Cardiac fibroblast (primary cell): ENCODE results near the gene ARHGEF17.

Experiments
- DNase-seq, 2 donors: peaks; one replicate each; pipeline versions ENCODE4 v3.0.0 to v3.0.0-alpha.2; 2010; ENCODE audit warnings: low read depth in 2 of 2
- H3K4me3 ChIP-seq, 2 donors: replicated peaks in 1 of 2; 1 replicate in 1 of 2; 2 replicates in 1 of 2; pipeline ENCODE4 v1.5.1; 2011; ENCODE audit warnings: low read depth in 2 of 2, low read length in 2 of 2, mild to moderate bottlenecking in 2 of 2, moderate library complexity in 1 of 2
- CTCF ChIP-seq: IDR thresholded peaks from one replicate; pipeline ENCODE4 v1.5.1; 2011; ENCODE audit warnings: low read depth, mild to moderate bottlenecking, low read length, inconsistent platforms

Gene ARHGEF17

GRCh38 chr11:73381589-73381988 is 73.5 kb downstream of the ARHGEF17 start:
- TF ChIP-seq CTCF, result no peak
- no peak overlapping the region for H3K4me3 ChIP-seq
- no peak for DNase-seq

- TF ChIP-seq CTCF, result no peak
- no peak for DNase-seq
- H3K4me3 ChIP-seq, result no peak overlapping the region
Observed at GRCh38 chr11:73382183-73382582, 74.1 kb downstream of the ARHGEF17 start.

GRCh38 chr11:73382747-73383146 is 74.7 kb downstream of the ARHGEF17 start:
- no peak overlapping the region for H3K4me3 ChIP-seq
- DNase-seq, result no peak

GRCh38 chr11:73383249-73384124 is 75.4 kb downstream of the ARHGEF17 start:
- TF ChIP-seq CTCF, result no peak
- H3K4me3 ChIP-seq, result no peak overlapping the region
- peak in 1 of 2 donors; percentile 30 for DNase-seq

More at GRCh38 chr11:73382747-73383146, 74.7 kb downstream of the ARHGEF17 start:
- no peak for TF ChIP-seq CTCF

- TF ChIP-seq CTCF, result no peak
- DNase-seq, result no peak
- H3K4me3 ChIP-seq, result no peak overlapping the region
Observed at GRCh38 chr11:73384125-73384441, 76.0 kb downstream of the ARHGEF17 start.

- no peak for TF ChIP-seq CTCF
- no peak overlapping the region for H3K4me3 ChIP-seq
- DNase-seq, result no peak
Observed at GRCh38 chr11:73384531-73384871, 76.4 kb downstream of the ARHGEF17 start.
